Measurements from ENCODE around the gene STXBP1.

The STXBP1 gene

DNA sequence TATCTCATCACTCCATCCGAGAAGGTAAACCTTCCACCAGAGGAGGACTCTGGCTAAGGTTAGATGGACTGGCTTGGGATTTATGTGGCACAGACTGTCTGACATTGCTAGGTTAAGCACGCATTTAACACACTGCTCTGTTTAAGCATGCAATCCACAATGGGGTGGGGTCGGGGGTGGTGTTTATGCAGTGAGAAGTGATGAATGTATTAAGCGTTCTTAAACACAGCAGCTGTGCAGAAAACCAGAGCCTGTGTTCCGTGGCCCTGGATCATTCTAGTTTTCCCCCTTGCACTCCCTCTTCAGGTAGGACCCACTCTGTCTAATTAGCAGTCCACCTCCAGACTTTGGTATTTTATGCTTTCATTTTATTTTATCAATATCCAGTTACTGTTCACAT lies 46.4 kb downstream of the STXBP1 start:
- DNase-seq (ENCODE audit: low read depth) = no peak

DNA sequence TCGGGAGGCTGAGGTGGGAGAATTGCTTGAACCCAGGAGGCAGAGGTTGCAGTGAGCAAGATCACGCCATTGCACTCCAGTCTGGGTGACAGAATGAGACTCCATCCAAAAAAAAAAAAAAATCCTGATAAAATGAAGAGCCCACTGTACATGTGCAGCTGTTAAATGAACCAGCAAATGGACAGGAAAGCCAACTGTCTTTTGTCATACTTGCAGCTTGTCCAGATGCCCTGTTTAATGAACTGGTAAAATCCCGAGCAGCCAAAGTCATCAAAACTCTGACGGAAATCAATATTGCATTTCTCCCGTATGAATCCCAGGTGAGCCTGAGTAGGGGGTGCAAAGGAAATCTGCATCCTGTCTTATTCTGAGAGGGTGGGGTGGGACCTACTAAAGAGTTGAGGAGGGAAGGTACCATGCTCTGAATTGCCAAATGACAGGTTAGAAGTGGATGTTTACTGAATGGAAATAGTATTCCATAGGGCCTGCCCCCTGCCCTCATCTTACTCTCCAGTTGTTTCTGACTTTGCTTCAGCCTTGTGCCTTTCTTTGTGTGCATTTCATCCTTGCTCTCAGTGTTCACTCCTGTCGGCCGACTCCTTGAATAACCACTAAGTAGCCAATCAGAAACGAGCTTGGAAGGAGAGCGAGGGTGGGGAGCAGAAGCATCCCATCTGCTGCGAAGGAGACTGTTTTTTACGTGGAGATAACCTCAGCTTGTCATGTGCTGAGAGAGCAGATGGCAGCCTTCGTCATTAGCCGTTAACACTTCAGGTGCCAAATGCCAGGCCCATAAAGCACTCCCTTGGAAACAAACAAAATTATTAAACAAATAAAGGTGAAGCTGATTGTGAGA lies 49.0 kb downstream of the STXBP1 start:
- DNase-seq (ENCODE audit: low read depth) = no peak

DNA sequence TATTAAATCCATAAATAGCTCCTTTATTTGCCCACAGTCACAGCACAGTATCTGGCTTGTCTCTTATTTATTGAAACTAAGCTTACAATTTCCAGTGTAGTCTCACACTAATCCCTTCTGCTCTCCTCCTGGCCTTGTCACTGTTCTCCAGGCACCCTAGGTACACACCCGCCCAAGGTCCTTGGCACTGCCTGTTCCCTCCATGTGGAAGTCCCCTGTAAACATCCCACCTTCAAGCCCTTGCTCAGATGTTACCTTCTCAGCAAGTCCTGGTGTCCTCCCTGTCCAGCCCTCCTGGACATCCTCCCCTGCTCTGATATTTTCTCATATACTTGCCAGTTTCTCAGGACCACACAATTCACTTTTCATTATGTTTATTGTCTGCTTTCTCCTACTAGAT lies 50.5 kb downstream of the STXBP1 start:
- no peak for DNase-seq (ENCODE audit: low read depth)

DNA sequence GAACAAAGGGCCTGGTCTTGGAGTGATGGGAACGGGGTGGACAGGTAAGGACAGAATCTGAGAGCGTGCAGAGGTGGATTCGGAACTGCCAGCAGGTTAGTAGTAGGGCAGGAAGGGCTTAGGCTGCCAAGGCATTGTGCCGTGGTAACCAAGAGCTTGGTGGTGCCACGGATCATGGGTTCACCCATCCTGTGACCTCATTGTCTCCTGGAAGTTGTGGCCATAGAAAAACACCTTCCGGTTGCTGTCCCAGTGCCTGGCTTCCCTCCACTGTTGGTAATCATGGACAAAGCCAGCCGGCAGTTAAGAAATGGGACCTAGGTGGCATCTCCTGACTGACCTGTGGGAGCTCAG lies 52.2 kb downstream of the STXBP1 start:
- DNase-seq (ENCODE audit: low read depth) = no peak

DNA sequence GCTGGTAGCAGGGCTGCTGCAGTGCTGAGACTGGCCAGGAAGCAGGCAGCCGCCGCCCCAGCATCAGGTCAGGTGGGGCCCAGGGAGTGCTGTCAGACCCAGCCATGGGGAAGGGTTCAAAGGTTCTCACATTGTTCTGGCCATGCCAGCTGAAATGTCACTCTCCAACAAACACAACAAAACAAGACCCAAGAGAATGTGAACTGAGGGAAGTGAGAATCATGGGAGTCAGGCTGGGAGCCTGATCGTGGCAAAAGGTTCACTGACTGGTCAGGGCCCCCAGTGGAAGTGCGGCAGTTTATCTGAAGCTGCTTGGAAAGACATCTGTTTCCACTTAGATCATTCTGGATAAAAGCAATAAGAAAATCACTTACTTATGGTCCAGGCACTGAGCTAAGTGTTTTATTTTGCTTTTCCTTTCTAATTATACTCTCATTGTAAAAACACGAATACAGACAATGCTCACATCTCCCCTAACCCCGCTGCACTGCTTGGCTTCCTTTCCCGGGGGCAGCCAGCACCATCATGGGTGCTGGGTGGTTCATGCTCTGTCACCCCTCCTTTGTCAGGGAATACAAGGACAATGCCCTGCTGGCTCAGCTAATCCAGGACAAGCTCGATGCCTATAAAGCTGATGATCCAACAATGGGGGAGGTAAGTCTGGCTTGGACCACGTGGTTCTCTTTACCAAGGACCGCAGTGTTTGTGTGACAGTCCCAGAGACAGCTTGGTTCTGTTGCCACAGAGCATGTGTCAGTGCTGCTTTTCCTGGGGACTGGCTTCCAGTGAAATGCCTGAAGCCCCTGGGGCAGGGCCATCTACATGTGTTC lies 52.8 kb downstream of the STXBP1 start:
- peak; percentile 85 for DNase-seq (ENCODE audit: low read depth)

DNA sequence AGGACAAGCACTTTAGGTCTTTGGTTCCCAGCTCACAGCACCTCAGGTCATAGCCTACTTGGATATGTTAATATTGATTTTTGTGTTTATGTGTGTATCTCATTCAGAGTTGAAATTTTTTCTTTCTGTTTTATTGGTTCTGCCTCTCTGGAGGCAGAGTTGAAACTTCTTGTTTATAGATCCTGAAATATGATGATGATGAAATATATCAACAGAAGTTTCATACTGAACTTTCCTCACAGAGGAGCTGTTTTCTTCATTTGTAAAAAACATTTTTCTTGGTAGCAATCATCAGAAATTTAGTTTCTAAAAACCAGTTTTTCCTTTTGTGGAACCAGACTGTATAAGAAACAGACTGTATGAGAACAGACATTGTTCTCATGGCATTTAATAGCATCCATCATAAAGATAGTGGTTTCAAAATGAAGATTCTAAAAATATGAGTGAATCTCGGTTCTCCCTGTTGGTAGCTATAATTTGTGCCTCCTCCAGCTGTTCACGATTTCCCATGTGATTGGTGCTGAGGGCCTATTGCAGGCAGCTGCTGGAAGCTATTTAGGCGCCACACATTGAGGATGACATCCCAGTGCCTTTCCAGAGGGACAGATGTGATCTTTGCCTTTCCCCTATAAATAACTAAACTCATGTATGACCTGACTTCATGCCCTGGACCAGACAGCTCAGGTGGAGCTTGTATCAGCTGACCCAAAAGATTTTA lies 55.2 kb downstream of the STXBP1 start:
- DNase-seq (ENCODE audit: low read depth) = no peak

DNA sequence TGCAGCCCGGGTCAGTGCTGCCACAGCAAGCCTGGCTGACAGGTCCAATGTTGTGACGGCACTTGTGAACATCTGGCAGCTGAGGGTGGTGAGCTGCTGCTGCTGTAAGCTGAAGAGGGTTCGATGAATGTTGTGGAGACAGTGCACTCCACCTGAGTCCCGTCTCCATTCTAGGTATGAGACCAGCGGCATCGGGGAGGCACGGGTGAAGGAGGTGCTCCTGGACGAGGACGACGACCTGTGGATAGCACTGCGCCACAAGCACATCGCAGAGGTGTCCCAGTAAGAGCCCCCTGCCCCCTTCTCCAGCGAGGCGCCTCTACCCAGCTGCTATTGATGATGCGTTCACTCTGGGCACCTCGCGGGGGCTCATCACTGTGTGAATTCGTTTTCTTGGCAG lies 55.8 kb downstream of the STXBP1 start:
- DNase-seq (ENCODE audit: low read depth) = no peak

DNA sequence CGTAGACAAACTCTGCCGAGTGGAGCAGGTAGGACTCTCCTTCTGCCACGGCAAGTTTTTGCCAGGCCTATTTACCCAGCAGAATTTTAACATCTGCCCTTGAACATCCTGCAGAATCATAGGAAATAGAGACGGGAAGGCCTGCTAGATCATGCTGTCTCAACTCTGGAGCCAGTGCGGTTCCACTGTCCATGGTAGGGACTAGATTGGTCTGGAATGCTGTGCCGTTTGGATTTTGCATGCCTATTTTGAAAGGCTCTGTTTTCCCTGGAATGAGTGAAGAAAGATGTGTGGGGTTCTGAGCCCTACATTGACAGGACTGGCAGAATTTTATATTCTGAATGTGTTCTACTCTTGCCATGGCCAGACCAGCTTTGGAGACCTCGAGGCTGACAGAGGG lies 61.2 kb downstream of the STXBP1 start:
- no peak for DNase-seq (ENCODE audit: low read depth)

DNA sequence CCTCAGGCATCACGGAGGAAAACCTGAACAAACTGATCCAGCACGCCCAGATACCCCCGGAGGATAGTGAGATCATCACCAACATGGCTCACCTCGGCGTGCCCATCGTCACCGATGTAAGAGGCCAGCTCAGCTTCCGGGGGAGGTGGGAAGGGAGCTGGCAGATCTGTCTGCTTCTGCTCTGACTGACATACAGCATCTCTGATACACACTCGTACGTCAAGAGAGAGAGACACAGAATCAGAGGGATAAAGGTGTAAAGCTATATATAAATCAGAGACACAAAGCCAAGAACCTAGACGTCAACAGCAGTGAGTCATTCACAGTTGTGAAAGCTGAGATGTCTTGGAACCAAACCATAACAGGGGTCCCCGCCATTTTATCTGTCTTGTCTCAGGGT lies 64.6 kb downstream of the STXBP1 start:
- no peak for DNase-seq (ENCODE audit: low read depth)

DNA sequence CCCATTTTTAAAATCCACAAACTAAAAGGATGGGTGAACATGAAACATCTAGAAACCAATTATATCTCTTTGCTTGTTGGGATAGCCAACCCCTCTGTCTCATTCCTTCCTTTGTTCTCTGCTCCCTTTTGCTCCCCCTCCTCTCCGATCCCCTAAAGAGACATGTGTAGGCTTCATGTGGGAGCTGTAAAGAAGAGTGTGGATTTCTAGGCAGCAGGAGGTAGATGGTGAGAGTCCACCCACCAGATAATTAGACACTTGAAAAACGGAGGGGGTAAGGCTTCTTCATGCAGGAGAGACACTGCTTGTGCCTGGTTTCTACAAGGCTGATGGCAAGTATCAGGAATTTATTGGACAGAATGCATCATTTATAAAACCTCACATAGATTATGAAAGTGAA lies 67.4 kb downstream of the STXBP1 start:
- no peak for DNase-seq (ENCODE audit: low read depth)

DNA sequence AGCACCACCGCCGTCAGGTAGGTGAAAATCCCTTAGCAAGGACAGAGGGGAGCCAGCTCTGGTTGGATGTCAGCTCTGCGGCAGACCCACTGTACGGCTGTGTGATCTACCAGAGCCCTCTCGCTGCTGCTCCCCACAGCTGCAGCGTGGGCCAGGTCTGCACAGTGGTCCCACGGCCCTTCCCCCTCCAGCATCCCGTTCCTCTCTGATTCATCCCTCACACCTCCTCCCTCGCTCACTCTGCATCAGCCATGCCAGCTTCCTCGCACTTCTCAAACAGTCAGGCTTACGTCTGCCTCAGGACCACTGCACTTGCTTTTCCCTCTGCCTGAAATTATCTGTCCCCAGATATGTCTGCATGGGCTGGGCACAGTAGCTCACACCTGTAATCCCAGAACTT lies 68.1 kb downstream of the STXBP1 start:
- DNase-seq (ENCODE audit: low read depth) = no peak

DNA sequence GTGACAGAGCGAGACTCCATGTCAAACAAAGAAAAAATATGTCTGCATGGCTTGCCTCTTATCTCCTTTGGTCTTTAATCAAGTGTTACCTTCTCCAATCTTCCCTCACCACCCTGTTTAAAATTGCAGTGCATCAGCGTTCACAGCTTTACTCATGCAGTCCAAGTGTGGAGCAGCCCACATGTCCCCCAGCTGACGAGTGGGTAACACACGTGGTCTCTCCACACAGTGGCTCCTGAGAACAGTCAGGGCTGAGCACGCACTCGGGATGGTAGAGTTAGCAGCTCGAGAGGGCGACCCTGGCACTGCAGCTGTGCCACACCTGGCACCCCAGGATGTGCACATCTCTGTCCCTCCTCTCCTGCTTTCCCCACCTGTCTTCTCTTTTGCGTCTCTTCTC lies 68.8 kb downstream of the STXBP1 start:
- DNase-seq (ENCODE audit: low read depth) = no peak

DNA sequence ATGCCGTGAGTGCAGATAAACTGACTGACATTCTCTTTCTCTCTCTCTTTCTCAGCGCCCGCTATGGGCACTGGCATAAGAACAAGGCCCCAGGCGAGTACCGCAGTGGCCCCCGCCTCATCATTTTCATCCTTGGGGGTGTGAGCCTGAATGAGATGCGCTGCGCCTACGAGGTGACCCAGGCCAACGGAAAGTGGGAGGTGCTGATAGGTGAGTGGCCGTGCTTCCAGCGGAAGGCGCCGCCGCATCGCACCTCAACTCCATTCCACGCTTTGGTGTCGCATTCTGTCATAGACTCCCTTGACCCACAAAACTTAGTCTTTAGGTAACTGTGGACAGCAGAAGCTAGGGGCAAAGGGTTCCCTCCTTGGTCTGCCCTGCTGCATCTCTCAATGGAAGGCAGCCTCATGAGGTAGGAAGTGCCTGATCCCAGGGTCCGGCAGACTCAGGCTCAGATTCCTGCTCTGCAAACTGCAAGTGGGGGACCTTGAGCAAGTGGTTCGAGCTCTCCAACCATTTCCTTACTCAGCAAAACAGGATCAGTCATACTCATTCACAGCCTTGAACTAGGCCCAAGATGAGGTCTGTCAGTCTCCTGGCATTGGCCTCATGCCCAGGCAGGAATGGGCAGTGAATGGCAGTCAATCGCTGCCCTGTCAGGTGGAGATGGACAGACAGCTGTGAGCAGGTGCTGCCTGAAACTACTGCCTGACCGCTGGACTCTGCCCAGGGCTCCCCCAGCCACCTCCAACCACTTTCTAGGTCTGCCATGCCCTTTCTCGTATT lies 70.5 kb downstream of the STXBP1 start:
- no peak for DNase-seq (ENCODE audit: low read depth)

DNA sequence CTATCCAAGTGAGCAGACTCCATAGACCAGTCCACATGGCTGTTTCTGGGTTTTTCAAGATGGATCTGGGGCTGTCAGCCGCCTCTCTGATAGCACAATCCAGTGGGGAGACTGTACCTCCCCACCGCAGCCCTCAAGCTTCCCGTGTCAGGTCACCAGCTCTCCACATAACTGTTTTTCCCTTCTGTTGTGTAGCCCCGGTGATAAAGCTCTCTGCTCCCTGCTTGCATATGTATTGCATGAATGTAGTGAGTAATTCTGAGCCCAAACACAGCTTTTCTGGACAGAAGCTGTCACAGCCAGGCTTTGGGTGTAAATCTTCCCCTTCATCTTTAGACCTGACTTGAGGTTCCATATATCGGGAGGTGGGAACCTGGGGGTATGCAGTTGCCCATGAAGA lies 71.6 kb downstream of the STXBP1 start:
- DNase-seq (ENCODE audit: low read depth) = peak; percentile 87

DNA sequence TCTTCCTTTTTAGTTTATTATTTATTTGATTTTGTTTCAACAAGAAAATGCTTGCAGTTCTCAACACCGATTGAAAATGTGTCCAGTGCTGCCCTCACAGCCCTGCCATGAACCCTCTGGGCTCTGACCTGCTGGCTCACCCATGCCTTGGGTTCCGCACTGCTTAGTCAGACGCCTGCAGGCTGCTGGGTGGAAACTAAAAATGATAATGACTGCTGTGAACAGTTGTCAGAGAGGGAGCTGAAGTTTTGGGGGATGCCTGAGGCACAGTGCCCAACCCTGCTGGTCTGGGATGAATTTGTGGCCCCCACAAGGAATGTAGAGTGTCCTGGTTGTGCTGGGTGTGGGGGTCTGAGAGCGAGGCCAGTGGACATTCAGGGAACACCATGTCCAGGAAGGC lies 72.5 kb downstream of the STXBP1 start:
- DNase-seq (ENCODE audit: low read depth) = peak; percentile 92

DNA sequence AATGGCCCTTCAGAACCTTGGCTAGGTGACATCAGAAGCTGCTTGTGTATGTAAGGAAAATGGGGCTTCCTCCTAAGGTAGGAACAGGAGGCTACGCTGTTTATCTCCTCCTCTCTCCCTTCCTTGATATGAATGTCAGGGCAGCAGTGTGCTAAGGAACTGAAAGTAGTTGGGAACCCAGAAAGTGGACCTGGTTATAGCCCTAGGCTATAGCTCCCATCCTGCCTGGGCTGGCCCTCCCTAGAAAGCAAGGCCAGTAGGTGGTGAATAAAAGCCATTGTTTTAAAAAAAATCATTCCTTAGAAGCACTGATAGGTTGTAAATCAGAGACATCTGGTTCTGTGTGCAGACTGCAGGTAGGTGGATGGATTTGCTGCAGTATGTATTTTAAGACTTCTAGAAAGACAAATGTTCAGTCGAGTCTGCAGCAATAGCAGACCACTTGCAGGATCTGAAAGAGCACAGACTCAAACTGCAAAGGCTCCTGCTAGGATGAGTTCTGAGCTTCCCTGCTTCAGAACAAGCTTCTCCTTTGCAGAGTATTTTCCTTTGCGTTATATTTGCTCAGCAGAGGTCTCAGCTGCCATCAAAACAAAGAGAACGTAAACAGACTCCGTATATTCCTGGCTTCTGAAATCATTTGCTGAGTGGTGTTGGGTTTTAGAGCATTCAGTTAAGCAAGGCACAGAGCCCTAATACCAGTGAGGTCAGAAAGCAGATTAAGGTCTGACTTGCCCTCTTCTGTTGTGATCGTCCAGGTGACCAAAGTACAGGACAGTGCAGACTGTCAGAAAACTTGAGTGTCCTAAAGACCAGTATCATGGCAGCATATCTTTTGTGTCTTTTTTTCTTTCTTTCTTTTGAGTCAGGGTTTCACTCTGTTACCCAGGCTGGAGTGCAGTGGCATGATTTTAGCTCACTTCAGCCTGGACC lies 74.7 kb downstream of the STXBP1 start:
- DNase-seq (ENCODE audit: low read depth) = no peak

DNA sequence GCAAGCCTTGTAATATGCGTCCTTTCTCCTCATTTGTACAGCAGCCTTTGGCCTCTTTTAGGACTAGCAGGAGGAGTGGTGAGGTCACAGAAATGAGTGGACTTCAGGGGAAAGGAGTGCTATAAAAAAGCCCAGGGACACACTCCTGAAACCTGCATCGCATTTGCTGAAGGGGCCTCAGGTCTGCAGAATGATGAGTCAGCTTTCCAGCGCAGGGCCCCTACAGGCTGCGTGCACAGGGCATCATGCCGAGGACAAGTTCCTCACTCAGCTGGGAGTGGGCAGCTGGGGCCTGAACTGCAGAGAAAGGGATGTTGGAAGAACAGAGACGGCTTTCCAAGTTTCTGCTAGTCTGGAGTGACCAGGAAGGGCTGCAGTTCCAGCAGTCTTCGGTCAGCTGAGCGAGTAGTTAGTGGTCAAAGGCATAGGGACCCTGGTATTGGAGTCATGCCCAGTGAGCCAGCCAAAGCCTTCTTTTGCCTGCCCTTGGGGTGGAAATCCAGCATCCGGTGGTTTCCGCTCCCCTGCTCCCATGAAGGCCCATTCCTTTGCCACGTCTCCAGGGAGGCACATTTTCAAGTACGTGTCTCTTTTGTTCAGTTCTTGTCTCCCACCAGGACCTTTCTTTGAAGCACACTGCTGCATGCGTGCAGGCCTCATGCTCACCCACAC lies 77.4 kb downstream of the STXBP1 start:
- no peak for DNase-seq (ENCODE audit: low read depth)

DNA sequence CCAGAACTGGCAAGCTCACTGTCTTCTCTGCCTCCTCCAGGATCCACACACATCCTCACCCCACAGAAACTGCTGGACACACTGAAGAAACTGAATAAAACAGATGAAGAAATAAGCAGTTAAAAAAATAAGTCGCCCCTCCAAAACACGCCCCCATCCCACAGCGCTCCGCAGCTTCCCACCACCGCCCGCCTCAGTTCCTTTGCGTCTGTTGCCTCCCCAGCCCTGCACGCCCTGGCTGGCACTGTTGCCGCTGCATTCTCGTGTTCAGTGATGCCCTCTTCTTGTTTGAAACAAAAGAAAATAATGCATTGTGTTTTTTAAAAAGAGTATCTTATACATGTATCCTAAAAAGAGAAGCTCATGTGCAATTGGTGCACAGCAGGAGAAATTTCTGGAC lies 78.7 kb downstream of the STXBP1 start:
- DNase-seq (ENCODE audit: low read depth) = no peak

DNA sequence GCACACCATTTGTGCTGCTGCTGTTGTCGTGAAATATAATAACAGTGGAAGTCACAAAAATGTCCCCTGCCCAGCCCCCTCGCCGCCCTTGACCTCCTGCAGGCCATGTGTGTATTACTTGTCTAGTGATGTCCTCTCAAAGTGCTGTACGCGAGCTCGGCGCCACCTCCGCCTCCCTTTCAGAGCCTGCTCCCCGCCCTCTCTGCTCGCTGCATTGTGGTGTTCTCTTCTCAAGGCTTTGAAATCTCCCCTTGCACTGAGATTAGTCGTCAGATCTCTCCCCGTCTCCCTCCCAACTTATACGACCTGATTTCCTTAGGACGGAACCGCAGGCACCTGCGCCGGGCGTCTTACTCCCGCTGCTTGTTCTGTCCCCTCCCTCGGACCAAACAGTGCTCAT lies 80.0 kb downstream of the STXBP1 start:
- no peak for DNase-seq (ENCODE audit: low read depth)

DNA sequence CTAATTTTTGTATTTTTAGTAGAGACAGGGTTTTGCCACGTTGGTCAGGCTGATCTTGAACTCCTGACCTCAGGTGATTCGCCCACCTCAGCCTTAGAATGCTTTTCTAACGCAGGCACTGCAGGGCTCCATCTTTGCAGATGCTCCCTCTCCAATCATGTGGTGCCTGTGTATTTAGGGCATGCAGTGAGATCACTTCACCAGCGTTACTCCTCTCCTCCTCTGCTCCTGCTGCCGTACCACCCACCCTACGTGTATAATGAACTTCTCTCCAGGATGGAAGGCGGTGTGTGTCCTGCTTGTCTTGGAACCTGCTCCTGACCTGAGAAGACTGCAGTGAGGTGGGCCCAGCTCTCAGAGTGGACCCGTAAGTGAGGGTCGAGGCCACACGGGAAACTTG lies 81.1 kb downstream of the STXBP1 start:
- DNase-seq (ENCODE audit: low read depth) = no peak
